ENCODE measurements around the gene ILF2. TPM values are rescaled to one million over a fixed set of nuclear protein-coding genes. Genes with fewer than 3 reads are reported as not detected.

Gene ILF2
- total and polyA plus RNA-seq, 9 donors: 158 to 217 (median 179) TPM

DNA sequence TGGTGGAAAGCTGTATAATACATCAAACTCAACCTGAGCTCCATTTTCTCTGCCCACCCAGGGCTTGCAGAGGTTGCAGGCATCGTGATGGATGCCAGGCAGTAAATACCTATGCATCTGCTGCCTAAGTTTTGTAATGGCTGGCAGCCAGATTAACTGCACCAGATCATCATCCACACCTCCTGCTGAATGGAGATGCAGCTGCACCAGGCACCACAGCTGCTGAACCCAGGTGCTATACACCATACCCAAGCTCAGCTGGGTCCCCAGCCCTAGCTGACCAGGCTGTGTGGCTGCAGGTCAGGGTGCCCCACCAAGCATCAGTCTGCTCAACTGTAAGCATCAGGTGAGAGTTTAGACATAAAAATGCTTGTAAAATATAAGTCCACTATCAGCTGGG lies 19.0 kb downstream of the ILF2 start:
- peaks cover 7% of the 10 kb centered on the region for H3K36me3 ChIP-seq (ENCODE audit: control insufficient read depth, insufficient read depth, low read length)
- no peak overlapping the region for H3K4me3 ChIP-seq (ENCODE audit: low read length)
- H3K9me3 ChIP-seq (replicated peaks; ENCODE audit: control insufficient read depth, low read depth, low read length): no peaks in the 10 kb centered on the region
- no CpG with 5 or more reads among the region's 1 CpG for WGBS (ENCODE audit: insufficient coverage)
- H3K27ac ChIP-seq (ENCODE audit: low read length): no peak overlapping the region
- H3K4me1 ChIP-seq (ENCODE audit: control insufficient read depth, insufficient read depth, low read length): peaks cover 30% of the 10 kb centered on the region
- H3K27me3 ChIP-seq (ENCODE audit: control insufficient read depth, insufficient read depth, low read length): no peaks in the 10 kb centered on the region
- no peak for DNase-seq

GRCh38 chr1:153649863-153650235 lies 20.9 kb downstream of the ILF2 start:
- Histone ChIP-seq H3K4me1 (ENCODE audit: control insufficient read depth, insufficient read depth, low read length) (peaks cover 30% of the 10 kb centered on the region), H3K27ac (ENCODE audit: low read length) (peak overlapping the region; percentile 39), H3K9me3 (replicated peaks; ENCODE audit: control insufficient read depth, low read depth, low read length) (no peaks in the 10 kb centered on the region), H3K4me3 (ENCODE audit: low read length) (no peak overlapping the region), H3K36me3 (ENCODE audit: control insufficient read depth, insufficient read depth, low read length) (peaks cover 26% of the 10 kb centered on the region), H3K27me3 (ENCODE audit: control insufficient read depth, insufficient read depth, low read length) (no peaks in the 10 kb centered on the region)
- DNase-seq: peak; percentile 85
- WGBS (ENCODE audit: insufficient coverage): 83% methylated on average over 2 of the region's 2 CpGs

- 63% methylated on average over 1 of the region's 3 CpGs for WGBS (ENCODE audit: insufficient coverage)
- Histone ChIP-seq H3K4me3 (ENCODE audit: low read length) (no peak overlapping the region), H3K36me3 (ENCODE audit: control insufficient read depth, insufficient read depth, low read length) (peaks cover 27% of the 10 kb centered on the region), H3K27ac (ENCODE audit: low read length) (peak overlapping the region; percentile 39), H3K9me3 (replicated peaks; ENCODE audit: control insufficient read depth, low read depth, low read length) (no peaks in the 10 kb centered on the region), H3K27me3 (ENCODE audit: control insufficient read depth, insufficient read depth, low read length) (no peaks in the 10 kb centered on the region), H3K4me1 (ENCODE audit: control insufficient read depth, insufficient read depth, low read length) (peaks cover 30% of the 10 kb centered on the region)
- DNase-seq: no peak
Observed at GRCh38 chr1:153649137-153649862, 21.5 kb downstream of the ILF2 start.

- Histone ChIP-seq H3K4me3 (ENCODE audit: low read length) (no peak overlapping the region), H3K27ac (ENCODE audit: low read length) (no peak overlapping the region), H3K27me3 (ENCODE audit: control insufficient read depth, insufficient read depth, low read length) (no peaks in the 10 kb centered on the region), H3K36me3 (ENCODE audit: control insufficient read depth, insufficient read depth, low read length) (peaks cover 38% of the 10 kb centered on the region), H3K4me1 (ENCODE audit: control insufficient read depth, insufficient read depth, low read length) (peaks cover 29% of the 10 kb centered on the region), H3K9me3 (replicated peaks; ENCODE audit: control insufficient read depth, low read depth, low read length) (no peaks in the 10 kb centered on the region)
- 94% methylated on average over 3 of the region's 10 CpGs for WGBS (ENCODE audit: insufficient coverage)
- no peak for DNase-seq
Observed at GRCh38 chr1:153648000-153648643, 22.7 kb downstream of the ILF2 start.

GRCh38 chr1:153647346-153647714 lies 23.5 kb downstream of the ILF2 start:
- no peak overlapping the region for H3K4me3 ChIP-seq (ENCODE audit: low read length)
- no peak for DNase-seq
- H3K27me3 ChIP-seq (ENCODE audit: control insufficient read depth, insufficient read depth, low read length): no peaks in the 10 kb centered on the region
- H3K36me3 ChIP-seq (ENCODE audit: control insufficient read depth, insufficient read depth, low read length): peaks cover 45% of the 10 kb centered on the region
- H3K4me1 ChIP-seq (ENCODE audit: control insufficient read depth, insufficient read depth, low read length): peaks cover 27% of the 10 kb centered on the region
- H3K27ac ChIP-seq (ENCODE audit: low read length): peak overlapping the region; percentile 35
- H3K9me3 ChIP-seq (replicated peaks; ENCODE audit: control insufficient read depth, low read depth, low read length): no peaks in the 10 kb centered on the region
- 60% methylated on average over 2 of the region's 2 CpGs for WGBS (ENCODE audit: insufficient coverage)

DNA sequence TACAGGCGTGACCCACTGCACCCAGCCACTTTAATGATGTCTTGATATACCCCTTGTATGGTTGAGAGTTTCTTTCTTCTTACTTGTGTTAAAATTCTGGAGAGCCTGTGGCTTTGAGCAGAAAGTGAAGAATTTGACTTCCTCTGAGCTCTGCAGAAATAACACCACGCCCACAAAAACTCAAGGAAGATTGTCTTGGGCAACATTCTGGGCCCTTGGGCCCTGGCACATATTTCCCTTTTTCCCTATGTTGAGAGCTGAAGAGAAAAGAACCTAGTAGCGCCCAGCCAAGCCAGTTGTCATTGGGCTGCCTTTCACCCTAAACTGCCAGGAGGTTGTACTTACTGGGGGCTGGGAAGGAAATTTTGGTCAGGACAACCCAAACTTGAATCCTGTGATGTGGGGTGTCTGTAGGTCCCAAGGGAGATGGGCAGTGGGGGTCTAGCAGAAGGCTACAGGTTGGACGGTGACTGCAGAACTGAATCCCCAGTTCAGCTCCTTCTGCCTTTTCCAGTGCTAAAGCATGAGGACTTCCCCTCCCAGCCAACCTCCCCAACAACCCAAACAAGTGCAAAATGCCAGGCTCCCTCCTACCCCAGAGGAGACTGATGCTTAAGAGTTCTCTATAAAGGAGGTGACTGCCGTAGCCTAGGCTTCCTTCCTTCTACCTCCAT lies 24.0 kb downstream of the ILF2 start:
- Histone ChIP-seq H3K27me3 (ENCODE audit: control insufficient read depth, insufficient read depth, low read length) (no peaks in the 10 kb centered on the region), H3K9me3 (replicated peaks; ENCODE audit: control insufficient read depth, low read depth, low read length) (no peaks in the 10 kb centered on the region), H3K4me3 (ENCODE audit: low read length) (no peak overlapping the region), H3K4me1 (ENCODE audit: control insufficient read depth, insufficient read depth, low read length) (peaks cover 25% of the 10 kb centered on the region), H3K27ac (ENCODE audit: low read length) (peak overlapping the region; percentile 35), H3K36me3 (ENCODE audit: control insufficient read depth, insufficient read depth, low read length) (peaks cover 51% of the 10 kb centered on the region)
- peak; percentile 65 for DNase-seq
- 60% methylated on average over 1 of the region's 5 CpGs for WGBS (ENCODE audit: insufficient coverage)

GRCh38 chr1:153643816-153644215 lies 27.0 kb downstream of the ILF2 start:
- Histone ChIP-seq H3K4me3 (ENCODE audit: low read length) (no peak overlapping the region), H3K9me3 (replicated peaks; ENCODE audit: control insufficient read depth, low read depth, low read length) (no peaks in the 10 kb centered on the region), H3K27ac (ENCODE audit: low read length) (no peak overlapping the region), H3K36me3 (ENCODE audit: control insufficient read depth, insufficient read depth, low read length) (peaks cover 78% of the 10 kb centered on the region), H3K27me3 (ENCODE audit: control insufficient read depth, insufficient read depth, low read length) (no peaks in the 10 kb centered on the region), H3K4me1 (ENCODE audit: control insufficient read depth, insufficient read depth, low read length) (peaks cover 8% of the 10 kb centered on the region)
- DNase-seq: no peak

GRCh38 chr1:153643100-153643499 lies 27.7 kb downstream of the ILF2 start:
- no peaks in the 10 kb centered on the region for H3K27me3 ChIP-seq (ENCODE audit: control insufficient read depth, insufficient read depth, low read length)
- no peak overlapping the region for H3K4me3 ChIP-seq (ENCODE audit: low read length)
- no peaks in the 10 kb centered on the region for H3K9me3 ChIP-seq (replicated peaks; ENCODE audit: control insufficient read depth, low read depth, low read length)
- no CpG with 5 or more reads among the region's 11 CpGs for WGBS (ENCODE audit: insufficient coverage)
- DNase-seq: no peak
- peaks cover 5% of the 10 kb centered on the region for H3K4me1 ChIP-seq (ENCODE audit: control insufficient read depth, insufficient read depth, low read length)
- H3K36me3 ChIP-seq (ENCODE audit: control insufficient read depth, insufficient read depth, low read length): peaks cover 80% of the 10 kb centered on the region
- H3K27ac ChIP-seq (ENCODE audit: low read length): no peak overlapping the region

DNA sequence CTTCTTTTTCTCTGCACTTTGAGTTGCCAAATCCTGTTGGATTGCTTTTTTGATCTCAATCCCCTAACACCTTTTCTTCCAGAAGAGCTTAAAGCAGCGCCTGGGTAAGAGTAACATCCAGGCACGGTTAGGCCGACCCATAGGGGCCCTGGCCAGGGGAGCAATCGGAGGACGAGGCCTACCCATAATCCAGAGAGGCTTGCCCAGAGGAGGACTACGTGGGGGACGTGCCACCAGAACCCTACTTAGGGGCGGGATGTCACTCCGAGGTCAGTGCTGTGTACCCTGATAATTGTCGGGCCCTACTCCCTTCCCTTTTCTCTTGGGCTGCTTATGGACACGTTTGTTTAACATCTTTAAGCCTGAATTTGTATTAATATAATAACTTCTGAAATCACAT lies 28.6 kb downstream of the ILF2 start:
- no peak for DNase-seq
- Histone ChIP-seq H3K27ac (ENCODE audit: low read length) (no peak overlapping the region), H3K36me3 (ENCODE audit: control insufficient read depth, insufficient read depth, low read length) (peaks cover 87% of the 10 kb centered on the region), H3K4me3 (ENCODE audit: low read length) (no peak overlapping the region), H3K4me1 (ENCODE audit: control insufficient read depth, insufficient read depth, low read length) (peaks cover 2% of the 10 kb centered on the region), H3K27me3 (ENCODE audit: control insufficient read depth, insufficient read depth, low read length) (no peaks in the 10 kb centered on the region), H3K9me3 (replicated peaks; ENCODE audit: control insufficient read depth, low read depth, low read length) (no peaks in the 10 kb centered on the region)
- 87% methylated on average over 7 of the region's 11 CpGs for whole genome bisulfite sequencing (ENCODE audit: insufficient coverage)

DNA sequence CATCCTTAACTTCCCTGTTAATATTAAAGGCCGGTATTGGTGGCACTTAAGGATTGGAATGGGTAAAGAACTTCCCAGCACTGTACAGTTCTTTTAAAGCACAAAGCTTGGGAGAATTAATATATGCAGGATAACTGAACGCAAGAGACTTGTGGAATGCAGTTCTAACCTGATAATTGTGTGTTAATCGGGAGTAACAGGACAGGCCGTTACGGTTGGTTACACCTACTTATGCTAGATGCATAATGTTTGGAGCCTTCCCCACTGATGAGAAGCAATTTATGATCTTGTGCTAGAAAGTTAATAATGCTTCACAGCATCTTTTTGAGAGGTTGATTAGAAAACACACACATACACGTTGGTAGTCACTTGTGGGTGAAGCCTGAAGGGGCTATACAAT lies 29.9 kb downstream of the ILF2 start:
- peaks cover 85% of the 10 kb centered on the region for H3K36me3 ChIP-seq (ENCODE audit: control insufficient read depth, insufficient read depth, low read length)
- WGBS (ENCODE audit: insufficient coverage): no CpG with 5 or more reads among the region's 6 CpGs
- H3K4me1 ChIP-seq (ENCODE audit: control insufficient read depth, insufficient read depth, low read length): peaks cover 10% of the 10 kb centered on the region
- no peaks in the 10 kb centered on the region for H3K9me3 ChIP-seq (replicated peaks; ENCODE audit: control insufficient read depth, low read depth, low read length)
- DNase-seq: no peak
- no peak overlapping the region for H3K27ac ChIP-seq (ENCODE audit: low read length)
- H3K4me3 ChIP-seq (ENCODE audit: low read length): no peak overlapping the region
- no peaks in the 10 kb centered on the region for H3K27me3 ChIP-seq (ENCODE audit: control insufficient read depth, insufficient read depth, low read length)

Measured in muscle of leg (tissue), 11 donors.